Measurements from ENCODE around the gene LCE3A. TPM values are rescaled to one million over a fixed set of nuclear protein-coding genes. Genes with fewer than 3 reads are reported as not detected.
"Not testable (repeated sequence)": the region's sequence is repeated elsewhere in the genome, so short reads cannot be mapped to it uniquely, and the experiment has no call there.

The LCE3A gene
- total RNA-seq, 2 donors from 2014 or later = not detected

GRCh38 chr1:152585586-152585985, 37.3 kb downstream of the LCE3A start:
- Mint-ChIP-seq H3K27me3 (ENCODE audit: insufficient read depth) (no peaks in the 10 kb centered on the region), H3K27ac (no peak overlapping the region), H3K36me3 (ENCODE audit: low read depth) (no peaks in the 10 kb centered on the region), H3K9me3 (peaks cover 79% of the 10 kb centered on the region), H3K4me1 (no peaks in the 10 kb centered on the region), H3K4me3 (no peak overlapping the region)
- no peaks in the 10 kb centered on the region for H3K36me3 ChIP-seq (ENCODE audit: control insufficient read depth, insufficient read depth, low read length)
- no peak overlapping the region for H3K4me3 ChIP-seq (ENCODE audit: low read length)
- WGBS, 2 experiments (ENCODE audit: insufficient coverage in 1 of 2, insufficient read length in 1 of 2) = no CpG with 5 or more reads among the region's 1 CpG
- no peak overlapping the region for H3K27ac ChIP-seq (ENCODE audit: low read depth, low read length)
- TF ChIP-seq CTCF (conservative IDR thresholded peaks at IDR 0.05) = no peak
- DNase-seq = no peak
- no peak overlapping the region for H3K9ac ChIP-seq (ENCODE audit: extremely low read depth, low read length, poor library complexity, severe bottlenecking)
- peaks cover 16% of the 10 kb centered on the region for H3K9me3 ChIP-seq (ENCODE audit: control insufficient read depth, low read length)
- H3K4me1 ChIP-seq (ENCODE audit: control insufficient read depth, insufficient read depth, low read length) = no peaks in the 10 kb centered on the region
- H3K27me3 ChIP-seq (ENCODE audit: control insufficient read depth, insufficient read depth, low read length, poor library complexity, severe bottlenecking) = no peaks in the 10 kb centered on the region

- H3K27me3 ChIP-seq (ENCODE audit: control insufficient read depth, insufficient read depth, low read length, poor library complexity, severe bottlenecking) = no peaks in the 10 kb centered on the region
- Mint-ChIP-seq H3K4me1 (no peaks in the 10 kb centered on the region), H3K27me3 (ENCODE audit: insufficient read depth) (no peaks in the 10 kb centered on the region), H3K36me3 (ENCODE audit: low read depth) (no peaks in the 10 kb centered on the region), H3K9me3 (peaks cover 88% of the 10 kb centered on the region), H3K4me3 (no peak overlapping the region), H3K27ac (no peak overlapping the region)
- no peak overlapping the region for H3K27ac ChIP-seq (ENCODE audit: low read depth, low read length)
- H3K9ac ChIP-seq (ENCODE audit: extremely low read depth, low read length, poor library complexity, severe bottlenecking) = no peak overlapping the region
- H3K4me1 ChIP-seq (ENCODE audit: control insufficient read depth, insufficient read depth, low read length) = no peaks in the 10 kb centered on the region
- DNase-seq = no peak
- H3K9me3 ChIP-seq (ENCODE audit: control insufficient read depth, low read length) = peaks cover 40% of the 10 kb centered on the region
- no peak overlapping the region for H3K4me3 ChIP-seq (ENCODE audit: low read length)
- no peak for TF ChIP-seq CTCF (conservative IDR thresholded peaks at IDR 0.05)
- H3K36me3 ChIP-seq (ENCODE audit: control insufficient read depth, insufficient read depth, low read length) = no peaks in the 10 kb centered on the region
- 67% methylated on average over 1 of the region's 1 CpG; no CpG with 5 or more reads in 1 of the 2 experiments for WGBS, 2 experiments (ENCODE audit: insufficient coverage in 1 of 2, insufficient read length in 1 of 2)
Observed at GRCh38 chr1:152582647-152583046, 40.3 kb downstream of the LCE3A start.

- H3K27ac ChIP-seq (ENCODE audit: low read depth, low read length) = no peak within 1 kb of the TSS
- no peaks in the 10 kb centered on the region for H3K27me3 ChIP-seq (ENCODE audit: control insufficient read depth, insufficient read depth, low read length, poor library complexity, severe bottlenecking)
- H3K36me3 ChIP-seq (ENCODE audit: control insufficient read depth, insufficient read depth, low read length) = no peaks in the 10 kb centered on the region
- Mint-ChIP-seq H3K4me3 (no peak within 1 kb of the TSS), H3K4me1 (no peaks in the 10 kb centered on the region), H3K36me3 (ENCODE audit: low read depth) (no peaks in the 10 kb centered on the region), H3K27ac (no peak within 1 kb of the TSS), H3K27me3 (ENCODE audit: insufficient read depth) (no peaks in the 10 kb centered on the region), H3K9me3 (peaks cover 92% of the 10 kb centered on the region)
- H3K9me3 ChIP-seq (ENCODE audit: control insufficient read depth, low read length) = peaks cover 51% of the 10 kb centered on the region
- no peak for DNase-seq
- no peaks in the 10 kb centered on the region for H3K4me1 ChIP-seq (ENCODE audit: control insufficient read depth, insufficient read depth, low read length)
- TF ChIP-seq CTCF (conservative IDR thresholded peaks at IDR 0.05) = no peak
- WGBS, 2 experiments (ENCODE audit: insufficient coverage in 1 of 2, insufficient read length in 1 of 2) = 43 to 66% methylated on average over 3 to 4 of the region's 4 CpGs
- H3K9ac ChIP-seq (ENCODE audit: extremely low read depth, low read length, poor library complexity, severe bottlenecking) = no peak within 1 kb of the TSS
- H3K4me3 ChIP-seq (ENCODE audit: low read length) = no peak within 1 kb of the TSS
Observed at GRCh38 chr1:152580433-152580832, 42.5 kb downstream of the LCE3A start, which contains the start of gene LCE3D. Gene LCE3D, minus strand, starts transcription at chr1:152580516. Its CDS starts 580 bp downstream, at chr1:152579936.

- not testable (repeated sequence) for H3K4me1 Mint-ChIP-seq; H3K27me3 ChIP-seq (ENCODE audit: control insufficient read depth, insufficient read depth, low read length, poor library complexity, severe bottlenecking); DNase-seq; H3K36me3 ChIP-seq (ENCODE audit: control insufficient read depth, insufficient read depth, low read length); H3K4me3 Mint-ChIP-seq; H3K36me3 Mint-ChIP-seq (ENCODE audit: low read depth); H3K27ac Mint-ChIP-seq; H3K9ac ChIP-seq (ENCODE audit: extremely low read depth, low read length, poor library complexity, severe bottlenecking); H3K27ac ChIP-seq (ENCODE audit: low read depth, low read length); H3K27me3 Mint-ChIP-seq (ENCODE audit: insufficient read depth); H3K4me3 ChIP-seq (ENCODE audit: low read length); H3K4me1 ChIP-seq (ENCODE audit: control insufficient read depth, insufficient read depth, low read length)
- peaks cover 59% of the 10 kb centered on the region for H3K9me3 ChIP-seq (ENCODE audit: control insufficient read depth, low read length)
- peaks cover 93% of the 10 kb centered on the region for H3K9me3 Mint-ChIP-seq
- 82% methylated on average over 9 of the region's 9 CpGs; no CpG with 5 or more reads in 1 of the 2 experiments for WGBS, 2 experiments (ENCODE audit: insufficient coverage in 1 of 2, insufficient read length in 1 of 2)
Observed at GRCh38 chr1:152579526-152579925, 43.4 kb downstream of the LCE3A start.
